Breast epithelium (tissue), 3 donors: ENCODE results near the gene TAS2R46.

Source experiments
- CTCF ChIP-seq, 3 donors: fragments of 450-650 bp; IDR thresholded peaks; one replicate each; pipeline ENCODE4 v1.5.1; 2016 to 2017; ENCODE audit warnings: antibody characterized with exemption in 3 of 3, mild to moderate bottlenecking in 3 of 3, moderate library complexity in 3 of 3
- POLR2A ChIP-seq: fragments of 450-650 bp; IDR thresholded peaks from one replicate; pipeline ENCODE4 v1.6.1; 2016; ENCODE audit warnings: antibody characterized with exemption, mild to moderate bottlenecking, moderate library complexity
- POLR2AphosphoS5 ChIP-seq, 3 donors: sonication (generic); formaldehyde crosslinking; IDR thresholded peaks; one replicate each; pipeline ENCODE4 v1.6.1; 2017; ENCODE audit warnings: antibody characterized with exemption in 3 of 3

DNA sequence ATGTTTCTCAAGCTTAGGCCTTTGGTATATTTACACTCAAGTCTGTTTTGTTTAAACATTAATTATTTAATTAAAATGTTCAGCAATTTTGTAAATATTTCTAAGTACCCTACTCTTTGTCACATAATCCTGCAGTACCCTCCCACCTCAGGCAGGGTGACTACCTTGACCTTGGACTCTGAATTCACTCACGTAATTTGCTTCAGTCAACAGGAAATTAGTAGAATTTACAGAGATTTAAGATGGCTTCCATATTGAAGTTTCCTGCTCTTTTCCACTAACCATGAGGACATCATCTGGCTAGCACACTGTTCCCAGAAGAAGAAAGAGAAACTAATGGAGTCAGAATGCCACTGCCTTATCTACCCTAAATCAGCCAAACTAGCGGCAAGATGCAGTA is 38.7 kb downstream of the TAS2R46 start:
- TF ChIP-seq POLR2AphosphoS5 (IDR thresholded peaks at IDR 0.05), result no peak
- no peak for TF ChIP-seq POLR2A
- TF ChIP-seq CTCF (IDR thresholded peaks at IDR 0.05), result no peak
